Natural killer cell (primary cell): ENCODE results near the gene CLTB. TPM values are rescaled to one million over a fixed set of nuclear protein-coding genes. Genes with fewer than 3 reads are reported as not detected.

ENCODE experiments used
- ATAC-seq, 3 donors: fragments of 150-1000 bp in 2 of 3; fragments of 200-7000 bp in 1 of 3; cut with Tn5 transposase; 1 replicate in 1 of 3; 2 replicates in 2 of 3; pipeline ENCODE4 v1.10.0; 2021; ENCODE audit warnings: mild to moderate bottlenecking in 2 of 3, moderate library complexity in 2 of 3
- DNase-seq, 2 donors: peaks; one replicate each; pipeline versions ENCODE4 v3.0.0 to v3.0.0-alpha.2; 2013 to 2021; ENCODE audit warnings: mixed read lengths in 1 of 2
- H3K27ac ChIP-seq: one replicate; pipeline ENCODE4 v1.5.1; 2013; ENCODE audit warnings: mild to moderate bottlenecking, low read length
- H3K27me3 ChIP-seq: one replicate; pipeline ENCODE4 v1.6.1; 2013; ENCODE audit warnings: low read length; ENCODE audit not compliant: control insufficient read depth, insufficient read depth
- H3K36me3 ChIP-seq: one replicate; pipeline ENCODE4 v1.6.1; 2013; ENCODE audit warnings: low read length; ENCODE audit not compliant: control insufficient read depth, insufficient read depth
- H3K4me1 ChIP-seq: one replicate; pipeline ENCODE4 v1.6.1; 2013; ENCODE audit warnings: low read length; ENCODE audit not compliant: control insufficient read depth, insufficient read depth
- H3K4me3 ChIP-seq: one replicate; pipeline ENCODE4 v1.5.1; 2013; ENCODE audit warnings: low read length
- H3K9me3 ChIP-seq: one replicate; pipeline ENCODE4 v1.6.1; 2013; ENCODE audit warnings: low read length; ENCODE audit not compliant: control insufficient read depth, insufficient read depth
- H3K27ac Mint-ChIP-seq, 2 donors: one replicate each; pipeline ENCODE4 v1.8.0; 2022; ENCODE audit warnings: mild to moderate bottlenecking in 2 of 2, mixed read lengths in 2 of 2, moderate library complexity in 1 of 2
- H3K27me3 Mint-ChIP-seq, 2 donors: one replicate each; pipeline ENCODE4 v1.8.0; 2022; ENCODE audit warnings: low read depth in 2 of 2, mixed read lengths in 2 of 2
- H3K36me3 Mint-ChIP-seq: one replicate; pipeline ENCODE4 v1.8.0; 2022; ENCODE audit warnings: mixed read lengths
- H3K4me1 Mint-ChIP-seq, 2 donors: one replicate each; pipeline ENCODE4 v1.8.0; 2022; ENCODE audit warnings: mixed read lengths in 2 of 2
- H3K4me3 Mint-ChIP-seq: one replicate; pipeline ENCODE4 v1.8.0; 2022; ENCODE audit warnings: mild to moderate bottlenecking, moderate library complexity, mixed read lengths
- H3K9me3 Mint-ChIP-seq, 2 donors: one replicate each; pipeline ENCODE4 v1.8.0; 2022; ENCODE audit warnings: mixed read lengths in 2 of 2
- CTCF ChIP-seq: fragments of 200-600 bp; IDR thresholded peaks from one replicate; pipeline ENCODE4 v1.8.0; 2022; ENCODE audit warnings: antibody characterized with exemption
- WGBS: methylation state at CpG from one replicate; pipeline ENCODE4 v1.1.7; 2013; ENCODE audit warnings: missing lambda C conversion rate; ENCODE audit not compliant: insufficient coverage; 5-methylcytosine and 5-hydroxymethylcytosine counted together
- intact Hi-C: fragments of 100-400 bp; cut with micrococcal nuclease; formaldehyde crosslinking; loops from one replicate; pipeline ENCODE4 v1.14.2; 2022
- total RNA-seq, 4 donors: library from RNA; stranded (reverse); fragments of 120-200 nt in 1 of 4; gene quantifications; one replicate each; pipeline versions ENCODE4 v1.2.3 to v1.2.4, GENCODE V29; 2013 to 2022

The CLTB gene
- total RNA-seq, 3 donors from 2014 or later (not counting 1 experiment from before 2014, with no cell fraction given) = 60.6 to 77.2 (median 70.4) TPM

GRCh38 chr5:176381423-176381822 is 34.9 kb downstream of the CLTB start:
- intact Hi-C loops = no loop called here
- ATAC-seq = no peak
- H3K4me3 ChIP-seq = no peak overlapping the region
- no peaks in the 10 kb centered on the region for H3K4me1 ChIP-seq
- no peak for TF ChIP-seq CTCF
- H3K36me3 Mint-ChIP-seq = no peaks in the 10 kb centered on the region
- DNase-seq = no peak
- peaks cover 7 to 8% of the 10 kb centered on the region in 2 donors for H3K4me1 Mint-ChIP-seq
- no peaks in the 10 kb centered on the region for H3K27me3 ChIP-seq
- H3K4me3 Mint-ChIP-seq = no peak overlapping the region
- H3K36me3 ChIP-seq = peaks cover 45% of the 10 kb centered on the region
- no peaks in the 10 kb centered on the region for H3K9me3 ChIP-seq
- H3K27ac Mint-ChIP-seq = no peak overlapping the region
- WGBS = 89% methylated on average over 3 of the region's 3 CpGs
- H3K27ac ChIP-seq = no peak overlapping the region
- no peaks in the 10 kb centered on the region for H3K27me3 Mint-ChIP-seq
- H3K9me3 Mint-ChIP-seq = no peaks in the 10 kb centered on the region

GRCh38 chr5:176379881-176380280 is 36.5 kb downstream of the CLTB start:
- Mint-ChIP-seq H3K36me3 (no peaks in the 10 kb centered on the region), H3K9me3 (no peaks in the 10 kb centered on the region), H3K27me3 (no peaks in the 10 kb centered on the region), H3K27ac (no peak overlapping the region), H3K4me3 (no peak overlapping the region), H3K4me1 (no peaks in the 10 kb centered on the region)
- Histone ChIP-seq H3K27me3 (no peaks in the 10 kb centered on the region), H3K9me3 (no peaks in the 10 kb centered on the region), H3K4me1 (no peaks in the 10 kb centered on the region), H3K4me3 (no peak overlapping the region), H3K27ac (no peak overlapping the region), H3K36me3 (peaks cover 31% of the 10 kb centered on the region)
- 59% methylated on average over 3 of the region's 3 CpGs for WGBS
- intact Hi-C loops = no loop called here
- no peak for TF ChIP-seq CTCF
- ATAC-seq (no peak), DNase-seq (no peak)

GRCh38 chr5:176373100-176373818 is 43.1 kb downstream of the CLTB start:
- no peak overlapping the region for H3K27ac Mint-ChIP-seq
- H3K36me3 ChIP-seq = no peaks in the 10 kb centered on the region
- DNase-seq = no peak
- no peak overlapping the region for H3K4me3 ChIP-seq
- 73% methylated on average over 7 of the region's 7 CpGs for WGBS
- H3K9me3 Mint-ChIP-seq = no peaks in the 10 kb centered on the region
- no peak for ATAC-seq
- H3K4me3 Mint-ChIP-seq = no peak overlapping the region
- H3K4me1 ChIP-seq = no peaks in the 10 kb centered on the region
- H3K27ac ChIP-seq = no peak overlapping the region
- TF ChIP-seq CTCF = no peak
- no peaks in the 10 kb centered on the region for H3K36me3 Mint-ChIP-seq
- H3K4me1 Mint-ChIP-seq = no peaks in the 10 kb centered on the region
- intact Hi-C loops = no loop called here
- no peaks in the 10 kb centered on the region for H3K27me3 ChIP-seq
- H3K27me3 Mint-ChIP-seq = no peaks in the 10 kb centered on the region
- H3K9me3 ChIP-seq = no peaks in the 10 kb centered on the region
